Stimulated activated CD4-positive, alpha-beta T cell treated with anti-CD3 and anti-CD28 coated beads, Interleukin-2, amount 100 ng/mL, for 48 hours (primary cell): Measurements from ENCODE around the gene EGR4.

Experiments used
- DNase-seq, 2 donors: peaks; one replicate each; pipeline ENCODE4 v3.0.0-alpha.2; 2020

Gene EGR4

GRCh38 chr2:73289304-73289703 is 4.0 kb downstream of the EGR4 start:
- no peak for DNase-seq

DNA sequence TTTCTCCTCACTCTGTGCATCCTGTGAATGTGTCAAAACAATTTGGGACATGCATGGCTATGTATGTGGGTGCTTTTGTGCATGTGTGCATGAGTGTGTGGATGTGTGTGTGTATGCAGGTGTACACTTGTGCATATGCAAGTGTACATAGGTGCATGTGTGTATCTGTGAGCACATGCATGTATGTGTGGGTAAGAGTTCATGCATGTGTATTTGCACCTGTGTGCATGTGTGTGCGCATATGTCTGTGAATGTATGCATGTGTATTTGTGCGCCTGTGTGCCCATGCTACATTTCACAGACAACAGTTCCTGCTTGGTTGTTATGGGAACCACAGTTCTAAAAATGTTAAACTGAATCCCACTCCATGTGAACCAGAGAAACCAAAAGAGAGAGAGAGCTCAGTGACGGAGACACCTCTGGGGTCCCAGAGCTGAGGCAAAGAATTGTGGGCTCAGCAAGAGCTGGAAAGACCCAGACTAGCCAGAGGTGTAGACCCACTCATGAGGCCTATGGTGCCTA is 7.2 kb downstream of the EGR4 start:
- no peak for DNase-seq

DNA sequence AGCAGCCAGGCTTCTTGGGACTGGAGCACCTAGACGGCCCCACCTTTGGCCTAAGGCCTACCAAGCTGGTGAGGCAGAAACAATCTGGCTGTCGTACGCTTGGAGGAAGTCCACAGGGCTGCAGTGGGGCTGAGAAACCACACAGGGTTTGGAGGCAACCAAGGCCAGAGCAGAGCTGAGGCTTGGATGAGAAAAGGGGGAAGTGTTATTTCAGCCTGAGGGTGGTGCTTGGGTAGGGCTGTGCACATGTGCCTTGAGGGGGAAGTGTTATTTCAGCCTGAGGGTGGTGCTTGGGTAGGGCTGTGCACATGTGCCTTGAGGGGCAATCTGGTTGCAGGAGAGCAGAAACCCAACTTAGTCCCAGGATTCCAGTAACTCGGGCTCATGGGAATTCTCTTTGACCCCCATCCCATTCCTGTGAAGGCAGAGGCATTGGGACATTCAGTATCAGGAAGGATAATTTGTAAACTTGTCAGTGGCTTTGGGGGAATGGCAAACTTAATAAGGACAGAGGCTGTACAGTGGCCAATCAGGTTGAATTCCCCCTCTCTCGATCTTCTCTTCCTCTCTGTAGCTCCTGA is 8.1 kb downstream of the EGR4 start:
- peak in 1 of 2 donors; percentile 11 for DNase-seq

GRCh38 chr2:73284296-73285158 is 8.8 kb downstream of the EGR4 start, which contains the start of gene FBXO41:
Gene FBXO41 (minus strand): TSS chr2:73284478. CDS start chr2:73269630, 14,848 bp downstream.
- peak; percentile 60 to 67 for DNase-seq

DNA sequence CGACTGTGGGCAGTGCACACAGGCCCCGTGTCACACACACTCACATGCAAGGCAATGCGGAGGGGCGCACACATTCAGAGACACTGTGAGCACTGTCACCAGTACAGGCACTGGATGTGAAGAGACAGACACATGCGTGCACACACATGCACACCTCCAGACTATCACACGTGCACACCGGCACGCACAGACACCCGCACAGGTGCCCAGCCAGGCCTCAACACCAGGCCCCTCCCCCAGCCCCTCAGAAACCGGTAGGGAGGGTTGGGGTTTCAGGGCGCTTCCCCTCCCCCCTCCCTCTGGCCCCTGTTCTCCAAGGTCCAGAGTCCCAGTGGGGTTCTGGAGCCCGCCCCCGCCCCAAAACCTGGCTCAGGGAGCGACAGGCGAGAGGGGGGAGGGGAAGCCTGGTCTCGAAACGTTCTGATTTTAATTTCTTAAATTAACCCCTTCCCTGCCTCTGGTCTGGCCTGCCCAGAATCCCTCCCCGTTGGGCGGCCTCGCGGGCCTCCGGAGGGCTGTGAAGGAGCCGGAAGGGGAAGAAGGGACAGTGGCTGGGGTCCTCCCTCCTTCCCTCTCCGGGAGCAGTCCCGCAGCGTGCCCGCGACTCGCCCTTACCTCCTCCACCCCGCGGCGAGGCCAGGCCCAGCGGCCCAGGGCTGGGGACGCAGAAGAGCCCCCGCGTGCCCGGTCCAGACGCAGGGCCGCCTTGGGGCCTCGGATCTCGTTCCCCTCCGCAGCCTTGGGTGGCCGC is 9.6 kb downstream of the EGR4 start:
- peak in 1 of 2 donors; percentile 24 for DNase-seq

- DNase-seq: no peak
Measured at GRCh38 chr2:73282924-73283544, 10.3 kb downstream of the EGR4 start.

DNA sequence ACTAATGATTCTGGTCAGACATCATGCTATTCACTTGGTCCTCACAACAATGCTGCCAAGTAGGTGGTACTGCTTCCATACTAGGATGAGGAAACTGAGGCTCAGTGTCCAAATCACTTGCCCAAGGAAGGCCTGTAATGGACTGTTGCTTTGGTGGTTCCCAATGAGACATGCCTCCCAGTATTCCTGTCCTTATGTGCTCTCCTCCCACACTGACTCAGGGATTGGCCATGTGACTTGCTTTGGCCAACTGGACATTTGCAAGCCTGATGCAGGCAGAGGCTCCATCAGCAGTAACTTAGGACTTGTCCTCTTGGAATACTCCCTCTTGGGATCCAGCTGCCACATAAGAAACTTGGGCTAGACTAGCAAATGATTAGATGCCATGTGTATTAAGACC is 12.1 kb downstream of the EGR4 start:
- DNase-seq: no peak

- DNase-seq: no peak
Measured at GRCh38 chr2:73279852-73280251, 13.5 kb downstream of the EGR4 start.

- no peak for DNase-seq
Measured at GRCh38 chr2:73272270-73272669, 21.1 kb downstream of the EGR4 start.

DNA sequence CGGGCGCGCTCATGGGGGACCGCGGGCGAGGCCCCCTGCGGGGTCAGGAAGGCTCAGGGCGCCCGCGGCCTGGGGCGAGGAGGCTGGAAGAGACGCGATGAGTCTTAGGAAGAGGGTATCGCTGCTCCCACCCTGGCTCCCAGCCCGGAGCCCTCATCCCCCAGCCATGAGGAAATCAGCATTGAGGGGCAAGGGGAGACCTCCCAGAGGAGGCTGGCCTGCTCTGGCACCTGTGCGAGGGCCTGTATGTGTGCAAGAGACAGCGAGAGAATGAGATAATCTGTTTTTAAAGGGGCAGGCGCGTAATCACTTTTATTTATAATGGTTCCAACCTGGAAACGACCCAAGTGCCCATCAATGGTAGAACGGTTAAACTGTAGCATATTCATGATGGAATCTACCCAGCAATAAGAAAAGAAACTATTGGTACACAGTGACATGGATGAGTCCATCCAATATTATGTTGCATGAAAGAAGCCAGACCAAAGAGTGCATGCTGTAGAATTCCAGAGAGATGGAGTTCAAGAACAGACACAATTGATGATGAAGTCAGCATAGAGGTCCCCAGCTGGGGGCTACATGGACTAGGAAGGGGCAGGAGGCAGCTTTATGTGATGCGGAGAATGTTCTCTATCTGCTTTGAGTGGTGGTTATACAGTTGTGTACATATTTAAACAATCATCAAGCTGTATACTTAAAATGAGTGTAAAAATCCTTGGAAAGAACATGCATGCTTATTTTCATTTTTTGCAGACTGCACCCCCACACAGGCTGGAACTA is 23.5 kb downstream of the EGR4 start:
- DNase-seq: no peak

- DNase-seq: peak; percentile 52 to 65
Measured at GRCh38 chr2:73268830-73269685, 24.3 kb downstream of the EGR4 start.

- no peak for DNase-seq
Measured at GRCh38 chr2:73268366-73268829, 24.9 kb downstream of the EGR4 start.

DNA sequence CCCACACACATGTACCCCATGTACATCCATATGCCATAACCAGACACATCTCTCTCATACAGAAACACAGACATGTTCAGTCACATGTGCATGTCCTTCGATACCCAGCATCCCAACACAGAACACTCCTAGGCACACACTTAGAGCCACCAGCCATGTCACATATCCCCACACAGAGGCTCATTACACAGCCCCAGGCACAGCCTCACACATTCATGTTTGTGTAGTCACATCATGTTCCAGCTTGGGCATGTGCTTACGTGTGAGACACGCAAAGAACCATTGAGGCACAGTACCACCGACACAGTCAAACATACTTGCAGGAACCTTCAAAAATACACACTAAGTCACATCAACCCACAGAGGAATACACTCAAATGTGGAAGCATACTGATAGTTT is 26.3 kb downstream of the EGR4 start:
- DNase-seq: no peak

GRCh38 chr2:73266061-73266901 is 27.1 kb downstream of the EGR4 start:
- DNase-seq: no peak

DNA sequence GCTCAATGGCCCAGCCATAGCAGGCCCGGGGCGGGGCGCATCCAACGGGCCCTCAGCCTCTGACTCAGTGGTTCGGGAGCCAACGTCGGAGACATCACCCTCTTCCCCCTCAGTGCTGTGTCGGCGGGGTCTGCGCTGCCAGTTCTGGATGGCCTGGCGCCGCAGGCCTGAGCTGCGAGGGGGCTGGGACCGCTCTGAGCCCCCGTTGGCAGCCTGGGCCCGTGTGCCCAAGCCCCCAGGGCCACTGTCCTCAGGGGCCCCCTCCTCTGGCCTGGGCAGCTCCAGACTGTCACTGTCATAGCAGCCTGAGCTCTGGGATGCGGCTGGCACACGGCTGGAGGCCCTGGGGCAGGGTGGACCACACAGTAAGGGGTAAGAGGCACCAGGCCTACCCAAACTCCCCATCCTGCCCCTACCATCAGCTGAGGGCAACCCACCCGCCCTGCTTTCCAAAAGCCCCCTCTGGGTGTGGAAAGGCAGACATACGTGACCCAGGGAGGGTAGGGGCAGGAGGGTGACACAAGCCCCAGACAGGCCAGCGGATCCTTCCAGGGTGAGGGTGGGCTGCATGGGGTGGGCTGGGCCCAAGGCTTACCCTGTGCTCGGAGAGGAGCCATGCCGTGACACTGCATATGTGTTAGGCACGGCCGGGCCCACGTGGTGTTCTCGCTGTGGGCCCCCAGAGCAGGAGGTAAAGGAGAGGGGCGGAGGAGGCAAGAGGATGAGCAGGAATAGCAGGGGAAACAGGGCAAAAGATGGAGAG is 27.9 kb downstream of the EGR4 start:
- no peak for DNase-seq

GRCh38 chr2:73264783-73265182 is 28.6 kb downstream of the EGR4 start:
- DNase-seq: no peak

GRCh38 chr2:73264332-73264606 is 29.1 kb downstream of the EGR4 start:
- no peak for DNase-seq

- no peak for DNase-seq
Measured at GRCh38 chr2:73263540-73264331, 29.6 kb downstream of the EGR4 start.
